K562 (cell line): Measurements from ENCODE around the gene EFHC1. TPM values are rescaled to one million over a fixed set of nuclear protein-coding genes. Genes with fewer than 3 reads are reported as not detected.
A peak's percentile ranks its signal among the peaks of the same experiment; 100 is the strongest.

Experiments used
- ATAC-seq: fragments of 200-7000 bp; cut with Tn5 transposase; 3 replicates; pipeline ENCODE4 v1.9.1; 2020; ENCODE audit warnings: moderate library complexity
- BruUV-seq: library from RNA; stranded (reverse); fragments of 400-500 nt; replicated peaks from 2 replicates; lab custom pipeline; 2021; lab: Mats Ljungman, UMichigan
- CTCF ChIA-PET: fragments of 300-600 bp; formaldehyde crosslinking; extraction: SDS; loops from one replicate; lab custom pipeline; 2021; ENCODE audit warnings: low intra/inter-chr PET ratio; lab: Yijun Ruan, JAX
- POLR2A ChIA-PET: fragments of 300-600, 350-650 bp; sonication (Branson Sonifier 250); formaldehyde crosslinking; extraction: SDS; loops from one replicate; lab custom pipeline; 2021; ENCODE audit warnings: antibody characterized with exemption, inconsistent platforms; lab: Yijun Ruan, JAX
- DNase-seq, 4 experiments: peaks; one replicate each; pipeline versions ENCODE4 v3.0.0 to v3.0.0-alpha.2; 2011 to 2018; ENCODE audit warnings: low spot score in 3 of 4, mixed read lengths in 3 of 4; ENCODE audit errors: extremely low read depth in 1 of 4
- FAIRE-seq: peaks from 2 replicates; lab custom pipeline; 2011; peaks lifted over from hg19 to GRCh38; lab: Jason Lieb, UNC
- H2AFZ ChIP-seq: 2 replicates; pipeline ENCODE4 v1.6.0; 2011; ENCODE audit warnings: low read depth, low read length, control low read depth, inconsistent platforms
- H3K27ac ChIP-seq: fragments of 200-600 bp; 3 replicates; pipeline ENCODE4 v1.8.0; 2011; ENCODE audit warnings: low read depth, mild to moderate bottlenecking, control low read depth, inconsistent platforms, low read length, moderate library complexity, mixed read lengths; ENCODE audit errors: extremely low read depth
- H3K27me3 ChIP-seq, 2 experiments: fragments of 300-600 bp in 1 of 2; 2 replicates in 1 of 2; 3 replicates in 1 of 2; pipeline versions ENCODE4 v1.6.0 to v1.8.0; 2011; ENCODE audit warnings: inconsistent platforms in 2 of 2, low read length in 2 of 2, mild to moderate bottlenecking in 1 of 2, mixed read lengths in 1 of 2, moderate library complexity in 1 of 2; ENCODE audit not compliant: control insufficient read depth in 2 of 2, insufficient read depth in 2 of 2
- H3K36me3 ChIP-seq: fragments of 300-600 bp; 3 replicates; pipeline ENCODE4 v1.8.0; 2011; ENCODE audit warnings: mild to moderate bottlenecking, low read length, inconsistent platforms; ENCODE audit not compliant: control insufficient read depth, insufficient read depth
- H3K4me1 ChIP-seq, 2 experiments: fragments of 200-600 bp in 1 of 2; replicated peaks in 1 of 2; 2 replicates in 1 of 2; 3 replicates in 1 of 2; pipeline versions ENCODE4 v1.5.1 to v1.8.0; 2011; ENCODE audit warnings: inconsistent platforms in 2 of 2, low read length in 2 of 2, mild to moderate bottlenecking in 1 of 2, mixed read lengths in 1 of 2, moderate library complexity in 1 of 2; ENCODE audit not compliant: control insufficient read depth in 2 of 2, insufficient read depth in 2 of 2
- H3K4me2 ChIP-seq: 2 replicates; pipeline ENCODE4 v1.6.1; 2011; ENCODE audit warnings: low read length, control low read depth, inconsistent platforms, mixed read lengths; ENCODE audit not compliant: insufficient read depth
- H3K4me3 ChIP-seq: fragments of 200-600 bp; sonication (generic), shearing (Covaris generic); 2 replicates; pipeline ENCODE4 v1.5.1; 2016; ENCODE audit warnings: control low read depth, inconsistent platforms
- H3K79me2 ChIP-seq: fragments of 200-600 bp; 3 replicates; pipeline ENCODE4 v1.8.0; 2011; ENCODE audit warnings: low read length, inconsistent platforms; ENCODE audit not compliant: control insufficient read depth, insufficient read depth
- H3K9ac ChIP-seq, 2 experiments: 2 replicates each; pipeline versions ENCODE4 v1.6.0 to v1.6.1; 2011; ENCODE audit warnings: low read depth in 2 of 2, low read length in 2 of 2, control low read depth in 1 of 2, inconsistent platforms in 1 of 2, mild to moderate bottlenecking in 1 of 2, mixed read lengths in 1 of 2; ENCODE audit not compliant: insufficient read depth in 1 of 2
- H3K9me1 ChIP-seq: one replicate; pipeline ENCODE4 v1.6.0; 2011; ENCODE audit warnings: inconsistent platforms, mild to moderate bottlenecking, low read length, moderate library complexity; ENCODE audit not compliant: control insufficient read depth, insufficient read depth
- H3K9me3 ChIP-seq: replicated peaks from 2 replicates; pipeline ENCODE4 v1.5.1; 2011; ENCODE audit warnings: low read depth, low read length, inconsistent platforms; ENCODE audit not compliant: control insufficient read depth, insufficient read depth
- H4K20me1 ChIP-seq: replicated peaks from 2 replicates; pipeline ENCODE4 v1.6.1; 2011; ENCODE audit warnings: low read length, inconsistent platforms, mixed read lengths; ENCODE audit not compliant: control insufficient read depth, insufficient read depth
- ELF4 ChIP-seq: fragments of 450-650 bp; formaldehyde crosslinking; IDR thresholded peaks from 2 replicates; pipeline ENCODE4 v1.4.0; 2022; ENCODE audit warnings: missing genetic modification characterization
- EWSR1 ChIP-seq: fragments of 450-650 bp; IDR thresholded peaks from 2 replicates; pipeline ENCODE4 v1.6.1; 2018; ENCODE audit warnings: borderline replicate concordance, mild to moderate bottlenecking, low read depth, moderate library complexity; ENCODE audit not compliant: partially characterized antibody
- MXI1 ChIP-seq: IDR thresholded peaks from 2 replicates; pipeline ENCODE4 v1.6.1; 2011; ENCODE audit warnings: low read depth, mild to moderate bottlenecking, improper control_type of control experiment, low read length
- MYC ChIP-seq, 2 experiments: fragments of 250-450 bp in 1 of 2; sonication (Bioruptor Pico) in 1 of 2; IDR thresholded peaks; 2 replicates each; pipeline versions ENCODE4 v1.5.1 to v1.6.1; 2012 to 2021; ENCODE audit warnings: low read depth in 2 of 2, borderline replicate concordance in 1 of 2, improper control_type of control experiment in 1 of 2, low read length in 1 of 2, mild to moderate bottlenecking in 1 of 2, moderate library complexity in 1 of 2
- PRPF4 ChIP-seq: fragments of 200-400 bp; formaldehyde crosslinking; IDR thresholded peaks from one replicate; pipeline ENCODE4 v1.6.1; 2017; ENCODE audit warnings: low read length, low read depth, mild to moderate bottlenecking; ENCODE audit not compliant: insufficient read depth, poor library complexity, severe bottlenecking
- RB1 ChIP-seq: fragments of 450-650 bp; IDR thresholded peaks from 2 replicates; pipeline ENCODE4 v1.6.1; 2017; ENCODE audit warnings: low read depth, mild to moderate bottlenecking
- ZC3H11A ChIP-seq: IDR thresholded peaks from 2 replicates; pipeline ENCODE4 v1.6.1; 2012; ENCODE audit warnings: low read depth, low read length, improper control_type of control experiment
- ZNF347 ChIP-seq: fragments of 450-650 bp; formaldehyde crosslinking; IDR thresholded peaks from 2 replicates; pipeline ENCODE4 v1.4.0; 2020; ENCODE audit warnings: low read depth, mild to moderate bottlenecking, moderate library complexity
- ZSCAN32 ChIP-seq: fragments of 450-650 bp; formaldehyde crosslinking; IDR thresholded peaks from 2 replicates; pipeline ENCODE4 v1.4.0; 2020; ENCODE audit warnings: mild to moderate bottlenecking, moderate library complexity
- WGBS: fragments of 100-300 bp; shearing (Covaris generic); methylation state at CpG from one replicate; pipeline ENCODE4 v1.1.6; 2016; ENCODE audit warnings: low coverage, mixed read lengths; ENCODE audit not compliant: insufficient coverage; ENCODE audit errors: missing lambda C conversion rate; 5-methylcytosine and 5-hydroxymethylcytosine counted together
- in situ Hi-C: fragments of 300-500 bp; cut with MboI; formaldehyde crosslinking; loops from 4 replicates; pipeline ENCODE4 v1.15.0; 2018; ENCODE audit warnings: inconsistent platforms, mixed read lengths
- intact Hi-C: fragments of 100-400 bp; cut with micrococcal nuclease; formaldehyde crosslinking; loops from 2 replicates; pipeline ENCODE4 v1.14.2; 2022
- polyA plus RNA-seq, 8 experiments: library from polyadenylated mRNA; depleted of rRNA in 4 of 8; stranded (reverse) in 5 of 8; unstranded in 3 of 8; fragments of >200 nt; fragmentation: Nextera tagmentation in 2 of 8; fragmentation: Illumina TruSeq in 1 of 8; extraction: Ambion mirVana in 2 of 8; extraction: Trizol in 1 of 8; gene quantifications; 2 replicates each; pipeline versions ENCODE4 v1.2.1 to v1.2.3, GENCODE V29; 2011 to 2014; ENCODE audit warnings: inconsistent platforms in 1 of 8, missing spikeins in 1 of 8
- total RNA-seq, 7 experiments: library from RNA; depleted of rRNA in 6 of 7; stranded (reverse); fragments of >200 nt in 6 of 7; fragmentation: Illumina TruSeq in 2 of 7; extraction: Trizol in 2 of 7; gene quantifications; 2 replicates each; pipeline versions ENCODE4 v1.2.1 to v1.2.3, GENCODE V29; 2011 to 2021; ENCODE audit warnings: low replicate concordance in 1 of 7
- TF ChIP-seq, protein P1 (sequence below): sonication (generic); formaldehyde crosslinking; IDR thresholded peaks from 2 replicates; pipeline ENCODE4 v1.8.1; 2023; ENCODE audit warnings: mild to moderate bottlenecking, missing genetic modification reagents

Gene EFHC1
- total and polyA plus RNA-seq, 9 of the 15 experiments (the other 6 are each of a cell fraction or from before 2014, with no cell fraction given), result 9.5 to 31.0 (median 14.9) TPM

DNA sequence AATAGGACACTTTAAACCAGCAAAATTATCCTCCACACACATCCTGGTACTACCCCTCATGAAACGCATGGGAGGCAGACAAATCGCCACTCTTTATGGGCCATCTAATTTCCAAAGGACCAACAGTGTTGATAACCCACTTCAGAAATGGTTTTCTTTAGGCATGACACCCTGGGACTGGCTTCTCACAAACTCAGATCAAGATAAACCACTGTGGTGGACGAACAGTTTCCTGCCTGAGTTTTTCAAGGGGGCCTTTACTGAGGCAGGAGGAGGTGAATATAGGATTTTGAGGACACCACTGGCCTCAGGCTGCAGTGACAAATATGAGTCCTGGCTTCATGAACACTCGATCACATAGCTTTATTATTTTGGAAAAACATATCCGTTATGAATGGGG lies 130.7 kb downstream of the EFHC1 start:
- ChIA-PET CTCF (no interaction called here), POLR2A (interaction anchor here (0.6 to 1.5 kb wide), 2 partner anchors 10 to 19 kb away, joined by 3 to 4 read pairs; no protein-coding TSS in a partner anchor)
- no peak for TF ChIP-seq PRPF4
- TF ChIP-seq MYC (IDR thresholded peaks at IDR 0.05; ENCODE audit: low read depth, low read length), result no peak
- TF ChIP-seq MYC (CRISPR knock-in tag; IDR thresholded peaks at IDR 0.05; ENCODE audit: borderline replicate concordance, low read depth), result no peak
- TF ChIP-seq EWSR1, result no peak
- no peak for TF ChIP-seq ELF4
- TF ChIP-seq, protein P1, sequence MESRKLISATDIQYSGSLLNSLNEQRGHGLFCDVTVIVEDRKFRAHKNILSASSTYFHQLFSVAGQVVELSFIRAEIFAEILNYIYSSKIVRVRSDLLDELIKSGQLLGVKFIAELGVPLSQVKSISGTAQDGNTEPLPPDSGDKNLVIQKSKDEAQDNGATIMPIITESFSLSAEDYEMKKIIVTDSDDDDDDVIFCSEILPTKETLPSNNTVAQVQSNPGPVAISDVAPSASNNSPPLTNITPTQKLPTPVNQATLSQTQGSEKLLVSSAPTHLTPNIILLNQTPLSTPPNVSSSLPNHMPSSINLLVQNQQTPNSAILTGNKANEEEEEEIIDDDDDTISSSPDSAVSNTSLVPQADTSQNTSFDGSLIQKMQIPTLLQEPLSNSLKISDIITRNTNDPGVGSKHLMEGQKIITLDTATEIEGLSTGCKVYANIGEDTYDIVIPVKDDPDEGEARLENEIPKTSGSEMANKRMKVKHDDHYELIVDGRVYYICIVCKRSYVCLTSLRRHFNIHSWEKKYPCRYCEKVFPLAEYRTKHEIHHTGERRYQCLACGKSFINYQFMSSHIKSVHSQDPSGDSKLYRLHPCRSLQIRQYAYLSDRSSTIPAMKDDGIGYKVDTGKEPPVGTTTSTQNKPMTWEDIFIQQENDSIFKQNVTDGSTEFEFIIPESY (CRISPR knock-in tag), result no peak
- no peak for TF ChIP-seq ZNF347 (CRISPR knock-in tag)
- TF ChIP-seq ZC3H11A, result no peak
- no peak for TF ChIP-seq RB1
- no peak for TF ChIP-seq MXI1
- TF ChIP-seq ZSCAN32 (CRISPR knock-in tag), result no peak
- WGBS, result 42% methylated on average over 5 of the region's 5 CpGs
- Histone ChIP-seq H3K27me3 (no peaks in the 10 kb centered on the region), H4K20me1 (peaks cover 14% of the 10 kb centered on the region; the same call in 1 of the 2 replicates), H3K4me2 (0 out of 2 replicates have a peak overlapping the region, but pooled peaks have one; percentile 7), H2AFZ (no peak overlapping the region), H3K4me1 (peaks cover 10 to 24% of the 10 kb centered on the region in 2 experiments), H3K4me3 (no peak overlapping the region), H3K9me3 (no peaks in the 10 kb centered on the region), H3K9ac (no peak overlapping the region; a peak in 1 of 4 replicates), H3K36me3 (no peaks in the 10 kb centered on the region; the same call in 1 of the 3 replicates), H3K9me1 (no peaks in the 10 kb centered on the region), H3K79me2 (no peaks in the 10 kb centered on the region; the same call in 2 of the 3 replicates), H3K27ac (no peak overlapping the region)
- intact Hi-C loops, result no loop called here
- in situ Hi-C loops, result no loop called here
- ATAC-seq (peak; percentile 39; the same call in 1 of the 3 replicates), FAIRE-seq (peak; percentile 69), DNase-seq (no peak)
- BruUV-seq, result no TSS peak
